H1 (cell line): Measurements from ENCODE around the gene KIF21A.

ENCODE experiments used
- BACH1 ChIP-seq: IDR thresholded peaks from 2 replicates; pipeline ENCODE4 v1.6.1; 2012; ENCODE audit warnings: low read length, improper control_type of control experiment
- BCL11A ChIP-seq, 2 experiments: IDR thresholded peaks; one replicate each; pipeline ENCODE4 v1.6.1; 2011; ENCODE audit warnings: low read depth in 2 of 2, low read length in 2 of 2, mild to moderate bottlenecking in 2 of 2
- CREB1 ChIP-seq: IDR thresholded peaks from 2 replicates; pipeline ENCODE4 v1.6.1; 2012; ENCODE audit warnings: inconsistent platforms
- CTCF ChIP-seq, 3 experiments: IDR thresholded peaks; 1 replicate in 2 of 3; 2 replicates in 1 of 3; pipeline versions ENCODE4 v1.5.1 to v1.6.1; 2011; ENCODE audit warnings: low read length in 3 of 3, mild to moderate bottlenecking in 3 of 3, inconsistent platforms in 2 of 3, low read depth in 1 of 3, moderate library complexity in 1 of 3; ENCODE audit not compliant: insufficient read depth in 1 of 3; ENCODE audit errors: control extremely low read depth in 1 of 3
- EP300 ChIP-seq, 2 experiments: IDR thresholded peaks; 1 replicate in 1 of 2; 2 replicates in 1 of 2; pipeline ENCODE4 v1.6.1; 2011 to 2012; ENCODE audit warnings: low read depth in 2 of 2, low read length in 2 of 2, mild to moderate bottlenecking in 2 of 2, borderline replicate concordance in 1 of 2, inconsistent platforms in 1 of 2, moderate library complexity in 1 of 2
- EZH2 ChIP-seq: fragments of 200-600 bp; sonication (generic); IDR thresholded peaks from 2 replicates; pipeline ENCODE4 v1.7.1; 2012; ENCODE audit warnings: low read depth, mild to moderate bottlenecking, moderate library complexity, low read length, inconsistent platforms; ENCODE audit not compliant: severe bottlenecking
- GABPA ChIP-seq: IDR thresholded peaks from 2 replicates; pipeline ENCODE4 v1.6.1; 2011; ENCODE audit warnings: mild to moderate bottlenecking, low read length, moderate library complexity, borderline replicate concordance; ENCODE audit not compliant: insufficient read depth
- MAX ChIP-seq: IDR thresholded peaks from 2 replicates; pipeline ENCODE4 v1.6.1; 2012; ENCODE audit warnings: inconsistent platforms
- RBBP5 ChIP-seq: IDR thresholded peaks from 2 replicates; pipeline ENCODE4 v1.7.1; 2012; ENCODE audit warnings: low read depth, mild to moderate bottlenecking, inconsistent platforms, low read length, moderate library complexity, borderline replicate concordance
- RFX5 ChIP-seq: IDR thresholded peaks from 2 replicates; pipeline ENCODE4 v1.6.1; 2011; ENCODE audit warnings: low read depth, low read length, improper control_type of control experiment, borderline replicate concordance
- RXRA ChIP-seq: IDR thresholded peaks from 2 replicates; pipeline ENCODE4 v1.6.1; 2011; ENCODE audit warnings: low read depth, mild to moderate bottlenecking, low read length, moderate library complexity; ENCODE audit not compliant: insufficient read depth
- TBP ChIP-seq: IDR thresholded peaks from 2 replicates; pipeline ENCODE4 v1.6.1; 2011; ENCODE audit warnings: low read depth, low read length, improper control_type of control experiment
- YY1 ChIP-seq: IDR thresholded peaks from 2 replicates; pipeline ENCODE4 v1.6.1; 2011; ENCODE audit warnings: low read depth, mild to moderate bottlenecking, low read length

GRCh38 chr12:39357041-39357440, 85.9 kb downstream of the KIF21A start:
- TF ChIP-seq CTCF (IDR thresholded peaks at IDR 0.05; ENCODE audit: control extremely low read depth in 1 of 3, insufficient read depth in 1 of 3, low read depth in 1 of 3, low read length in 3 of 3) (no peak), GABPA (no peak), YY1 (no peak), EP300 (IDR thresholded peaks at IDR 0.05; ENCODE audit: borderline replicate concordance in 1 of 2, low read depth in 2 of 2, low read length in 2 of 2) (no peak), RFX5 (no peak), BACH1 (no peak), CREB1 (no peak), BCL11A (IDR thresholded peaks at IDR 0.05; ENCODE audit: low read depth in 2 of 2, low read length in 2 of 2) (no peak), EZH2 (no peak), TBP (no peak), RXRA (no peak), RBBP5 (no peak), MAX (no peak)
